Measurements from ENCODE around the gene PLEKHO1.

- TF ChIP-seq CTCF (IDR thresholded peaks at IDR 0.05) (no peak), POLR2AphosphoS5 (IDR thresholded peaks at IDR 0.05) (peak in 3 of 4 donors; percentile 4 to 71 (median 55)), POLR2A (IDR thresholded peaks at IDR 0.05) (peak in 1 of 2 donors; percentile 15), EP300 (IDR thresholded peaks at IDR 0.05) (no peak)
Observed at GRCh38 chr1:150150133-150151021, 661 bp downstream of the PLEKHO1 start.
